ENCODE data around the gene CST9.

DNA sequence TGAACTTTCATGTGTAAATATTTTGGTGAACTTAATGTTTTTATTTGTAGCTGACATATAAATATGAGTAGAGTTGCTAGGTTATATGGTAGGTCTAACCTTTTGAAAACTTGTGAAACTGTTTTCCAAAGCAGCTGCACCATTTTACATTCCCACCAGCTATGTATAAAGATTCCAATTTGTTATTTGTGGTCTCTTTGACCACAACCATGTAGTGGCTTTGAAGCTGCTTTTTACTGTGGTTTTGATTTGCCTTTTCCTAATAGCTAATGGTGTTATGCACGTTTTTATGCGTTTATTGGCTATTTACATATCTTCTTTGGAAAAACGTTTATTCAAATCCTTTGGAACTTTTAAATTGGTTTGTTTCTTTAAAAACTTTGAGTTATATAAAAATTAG lies 21.8 kb upstream of the CST9 start:
- TF ChIP-seq, protein P1, sequence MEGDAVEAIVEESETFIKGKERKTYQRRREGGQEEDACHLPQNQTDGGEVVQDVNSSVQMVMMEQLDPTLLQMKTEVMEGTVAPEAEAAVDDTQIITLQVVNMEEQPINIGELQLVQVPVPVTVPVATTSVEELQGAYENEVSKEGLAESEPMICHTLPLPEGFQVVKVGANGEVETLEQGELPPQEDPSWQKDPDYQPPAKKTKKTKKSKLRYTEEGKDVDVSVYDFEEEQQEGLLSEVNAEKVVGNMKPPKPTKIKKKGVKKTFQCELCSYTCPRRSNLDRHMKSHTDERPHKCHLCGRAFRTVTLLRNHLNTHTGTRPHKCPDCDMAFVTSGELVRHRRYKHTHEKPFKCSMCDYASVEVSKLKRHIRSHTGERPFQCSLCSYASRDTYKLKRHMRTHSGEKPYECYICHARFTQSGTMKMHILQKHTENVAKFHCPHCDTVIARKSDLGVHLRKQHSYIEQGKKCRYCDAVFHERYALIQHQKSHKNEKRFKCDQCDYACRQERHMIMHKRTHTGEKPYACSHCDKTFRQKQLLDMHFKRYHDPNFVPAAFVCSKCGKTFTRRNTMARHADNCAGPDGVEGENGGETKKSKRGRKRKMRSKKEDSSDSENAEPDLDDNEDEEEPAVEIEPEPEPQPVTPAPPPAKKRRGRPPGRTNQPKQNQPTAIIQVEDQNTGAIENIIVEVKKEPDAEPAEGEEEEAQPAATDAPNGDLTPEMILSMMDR (IDR thresholded peaks at IDR 0.05; ENCODE audit: poor library complexity): no peak
- no peak for TF ChIP-seq EZH2 (IDR thresholded peaks at IDR 0.05; ENCODE audit: borderline replicate concordance)

All from hepatocyte (in vitro differentiated cells).